ENCODE results near the gene CACNA1C. TPM values are rescaled to one million over a fixed set of nuclear protein-coding genes. Genes with fewer than 3 reads are reported as not detected.

Gene CACNA1C
- total RNA-seq, 1 experiment from 2014 or later, result 1.1 TPM

- Histone ChIP-seq H2BK15ac (ENCODE audit: low read depth, low read length) (no peak overlapping the region), H4K8ac (replicated peaks; ENCODE audit: insufficient read length, low read depth, low read length) (no peak overlapping the region), H3K23me2 (ENCODE audit: insufficient read length, low read depth, low read length, poor library complexity, severe bottlenecking) (no peaks in the 10 kb centered on the region), H4K5ac (ENCODE audit: insufficient read length, low read depth, low read length) (no peak overlapping the region), H2BK12ac (ENCODE audit: insufficient read length, low read depth, low read length) (no peak overlapping the region), H3K9ac (ENCODE audit: extremely low read depth, insufficient read length, low read length) (no peak overlapping the region), H3K56ac (ENCODE audit: insufficient read length, low read depth, low read length) (no peak overlapping the region), H2AK5ac (ENCODE audit: insufficient read length, low read length) (no peak overlapping the region), H3K23ac (ENCODE audit: insufficient read length, low read depth, low read length) (no peak overlapping the region), H2AFZ (ENCODE audit: low read length) (no peak overlapping the region), H3K4me1 (ENCODE audit: insufficient read depth, low read length) (peaks cover 6% of the 10 kb centered on the region), H3K9me3 (ENCODE audit: control insufficient read depth, low read depth, low read length) (no peaks in the 10 kb centered on the region), H3K27ac (ENCODE audit: insufficient read length, low read depth, low read length) (no peak overlapping the region), H3K18ac (ENCODE audit: insufficient read length, low read depth, low read length) (no peak overlapping the region), H2BK20ac (ENCODE audit: low read depth, low read length, poor library complexity, severe bottlenecking) (no peak overlapping the region), H3K79me2 (ENCODE audit: insufficient read depth, low read length) (no peaks in the 10 kb centered on the region), H3K79me1 (ENCODE audit: insufficient read depth, low read depth, low read length, poor library complexity, severe bottlenecking) (no peaks in the 10 kb centered on the region), H4K91ac (ENCODE audit: insufficient read length, low read depth, low read length) (no peak overlapping the region), H4K20me1 (ENCODE audit: control insufficient read depth, insufficient read depth, insufficient read length) (no peaks in the 10 kb centered on the region), H3K14ac (ENCODE audit: insufficient read depth, low read length) (no peak overlapping the region), H3K27me3 (ENCODE audit: insufficient read depth, low read length) (no peaks in the 10 kb centered on the region), H2BK120ac (ENCODE audit: low read depth, low read length, poor library complexity, severe bottlenecking) (no peak overlapping the region), H3T11ph (ENCODE audit: low read length) (no peak overlapping the region), H2BK5ac (ENCODE audit: insufficient read length, low read length) (no peak overlapping the region), H3K4me2 (ENCODE audit: insufficient read depth, insufficient read length, low read length) (no peak overlapping the region), H3K4ac (ENCODE audit: low read depth, low read length) (no peak overlapping the region)
- H3K4me1 Mint-ChIP-seq, result peaks cover 19 to 31% of the 10 kb centered on the region in 2 experiments
- peaks cover 3% of the 10 kb centered on the region; the same call in 1 of the 2 replicates for H3K27me3 Mint-ChIP-seq (ENCODE audit: low read depth)
- DNase-seq, result peak; percentile 28
- TF ChIP-seq CTCF (conservative IDR thresholded peaks at IDR 0.05), result no peak
- H3K27ac Mint-ChIP-seq, result no peak overlapping the region; a peak in 1 of 7 replicates
- peaks cover 3 to 6% of the 10 kb centered on the region in 2 experiments for H3K9me3 Mint-ChIP-seq
- WGBS (ENCODE audit: extremely low coverage, insufficient read length, low lambda C conversion rate), result no CpG with 5 or more reads among the region's 18 CpGs
- peaks cover 2 to 5% (median 2%) of the 10 kb centered on the region in 3 experiments; a peak in 6 of 7 replicates for H3K36me3 Mint-ChIP-seq (ENCODE audit: insufficient read depth in 1 of 3, low read depth in 3 of 3)
- no peak overlapping the region for H3K4me3 Mint-ChIP-seq
Measured at GRCh38 chr12:2679816-2680675, 627.3 kb downstream of the CACNA1C start.

Data from H9 (cell line).